Tibial artery (tissue), 4 donors: ENCODE data around the gene S1PR3.

ENCODE experiments used
- DNase-seq, 2 donors: peaks; one replicate each; pipeline ENCODE4 v3.0.0-alpha.2; 2019
- H3K27ac ChIP-seq, 2 donors: fragments of 200-600 bp; sonication (generic) in 1 of 2; 1 replicate in 1 of 2; 2 replicates in 1 of 2; pipeline ENCODE4 v1.5.1; 2018 to 2019; ENCODE audit warnings: mild to moderate bottlenecking in 1 of 2
- H3K27me3 ChIP-seq, 2 donors: fragments of 200-600 bp; sonication (generic) in 1 of 2; one replicate each; pipeline versions ENCODE4 v1.5.1 to v1.6.0; 2016 to 2019
- H3K36me3 ChIP-seq, 3 donors: fragments of 200-600 bp; sonication (generic) in 2 of 3; one replicate each; pipeline ENCODE4 v1.5.1; 2016 to 2019; ENCODE audit warnings: mild to moderate bottlenecking in 2 of 3
- H3K4me1 ChIP-seq, 4 donors: fragments of 200-600 bp; sonication (generic) in 2 of 4; 1 replicate in 3 of 4; 2 replicates in 1 of 4; pipeline ENCODE4 v1.5.1; 2016 to 2019
- H3K4me3 ChIP-seq, 2 donors: fragments of 200-600 bp; sonication (generic) in 1 of 2; 1 replicate in 1 of 2; 2 replicates in 1 of 2; pipeline ENCODE4 v1.5.1; 2018 to 2019; ENCODE audit warnings: mild to moderate bottlenecking in 2 of 2
- H3K9me3 ChIP-seq, 3 donors: fragments of 200-600 bp; sonication (generic) in 1 of 3; one replicate each; pipeline ENCODE4 v1.5.1; 2016 to 2019
- intact Hi-C: fragments of 100-400 bp; cut with DNase I; formaldehyde crosslinking; loops from one replicate; pipeline ENCODE4 v1.15.0; 2023; ENCODE audit warnings: low total_unique reads
- TF ChIP-seq, protein P1 (sequence below), 2 experiments: fragments of 200-600 bp in 1 of 2; fragments of 450-650 bp in 1 of 2; IDR thresholded peaks; one replicate each; pipeline ENCODE4 v1.5.1; 2017 to 2019; ENCODE audit warnings: antibody characterized with exemption in 2 of 2, mild to moderate bottlenecking in 1 of 2, moderate library complexity in 1 of 2

Gene S1PR3

DNA sequence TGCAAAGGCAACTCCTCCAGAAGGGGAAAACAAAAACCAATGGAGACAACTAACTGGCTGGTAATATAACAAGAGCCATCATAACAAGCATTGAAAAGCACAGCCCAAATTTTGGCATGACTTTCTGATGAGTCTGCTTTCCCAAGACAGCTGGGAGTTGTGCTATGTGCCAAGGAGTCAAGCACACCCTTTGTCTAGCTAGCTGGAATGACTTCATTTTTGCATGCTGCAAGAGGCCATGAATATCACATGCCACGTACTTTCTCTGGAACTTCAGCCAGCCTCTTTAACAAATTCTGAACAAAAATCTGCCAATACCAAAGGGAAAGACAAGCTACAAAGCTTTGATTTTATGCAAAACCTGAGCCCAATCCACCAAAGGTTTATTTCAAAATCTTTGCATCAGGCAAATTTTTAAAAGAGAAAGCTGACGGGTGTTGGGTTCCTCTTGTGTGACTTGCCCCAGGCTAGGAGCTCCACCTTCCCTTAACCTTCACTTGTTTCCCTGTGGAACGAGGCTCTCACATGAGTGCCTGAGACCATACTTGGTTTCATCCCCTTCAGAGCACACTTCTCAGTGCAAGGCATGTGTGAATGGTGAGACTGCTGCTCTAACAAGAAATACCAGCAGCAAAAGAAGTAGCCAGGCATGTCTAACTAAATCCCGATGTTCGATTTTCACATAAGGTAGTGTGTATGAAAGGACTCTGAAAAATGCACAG, 47.3 kb downstream of the S1PR3 start:
- H3K36me3 ChIP-seq = no peaks in the 10 kb centered on the region
- intact Hi-C loops = no loop called here
- TF ChIP-seq, protein P1, sequence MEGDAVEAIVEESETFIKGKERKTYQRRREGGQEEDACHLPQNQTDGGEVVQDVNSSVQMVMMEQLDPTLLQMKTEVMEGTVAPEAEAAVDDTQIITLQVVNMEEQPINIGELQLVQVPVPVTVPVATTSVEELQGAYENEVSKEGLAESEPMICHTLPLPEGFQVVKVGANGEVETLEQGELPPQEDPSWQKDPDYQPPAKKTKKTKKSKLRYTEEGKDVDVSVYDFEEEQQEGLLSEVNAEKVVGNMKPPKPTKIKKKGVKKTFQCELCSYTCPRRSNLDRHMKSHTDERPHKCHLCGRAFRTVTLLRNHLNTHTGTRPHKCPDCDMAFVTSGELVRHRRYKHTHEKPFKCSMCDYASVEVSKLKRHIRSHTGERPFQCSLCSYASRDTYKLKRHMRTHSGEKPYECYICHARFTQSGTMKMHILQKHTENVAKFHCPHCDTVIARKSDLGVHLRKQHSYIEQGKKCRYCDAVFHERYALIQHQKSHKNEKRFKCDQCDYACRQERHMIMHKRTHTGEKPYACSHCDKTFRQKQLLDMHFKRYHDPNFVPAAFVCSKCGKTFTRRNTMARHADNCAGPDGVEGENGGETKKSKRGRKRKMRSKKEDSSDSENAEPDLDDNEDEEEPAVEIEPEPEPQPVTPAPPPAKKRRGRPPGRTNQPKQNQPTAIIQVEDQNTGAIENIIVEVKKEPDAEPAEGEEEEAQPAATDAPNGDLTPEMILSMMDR (IDR thresholded peaks at IDR 0.05) = no peak
- no peaks in the 10 kb centered on the region for H3K4me1 ChIP-seq
- no peaks in the 10 kb centered on the region for H3K27me3 ChIP-seq
- no peak overlapping the region for H3K4me3 ChIP-seq
- no peak overlapping the region for H3K27ac ChIP-seq
- peak; percentile 50 to 66 for DNase-seq
- H3K9me3 ChIP-seq = no peaks in the 10 kb centered on the region

DNA sequence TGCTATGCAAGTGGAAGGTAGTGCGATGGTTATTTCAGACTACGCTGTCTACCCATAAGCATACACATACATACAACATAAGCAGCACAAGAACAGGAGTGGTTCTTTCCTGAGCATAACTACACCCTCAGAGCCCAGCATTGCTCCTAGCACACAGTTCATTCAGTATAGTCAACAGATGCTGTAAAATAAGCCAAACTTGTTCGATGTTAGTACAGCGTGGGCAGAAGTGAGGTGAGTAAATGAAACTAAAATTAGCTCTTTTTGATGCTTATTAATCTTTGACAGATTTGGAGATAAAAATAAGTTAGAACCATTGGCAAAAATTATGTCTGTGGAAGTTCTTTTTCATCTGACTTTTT, 47.8 kb downstream of the S1PR3 start:
- H3K27me3 ChIP-seq = no peaks in the 10 kb centered on the region
- TF ChIP-seq, protein P1 (IDR thresholded peaks at IDR 0.05) = no peak
- H3K27ac ChIP-seq = no peak overlapping the region
- DNase-seq = no peak
- no peaks in the 10 kb centered on the region for H3K9me3 ChIP-seq
- no peaks in the 10 kb centered on the region for H3K36me3 ChIP-seq
- H3K4me1 ChIP-seq = no peaks in the 10 kb centered on the region
- H3K4me3 ChIP-seq = no peak overlapping the region
- intact Hi-C loops = no loop called here

DNA sequence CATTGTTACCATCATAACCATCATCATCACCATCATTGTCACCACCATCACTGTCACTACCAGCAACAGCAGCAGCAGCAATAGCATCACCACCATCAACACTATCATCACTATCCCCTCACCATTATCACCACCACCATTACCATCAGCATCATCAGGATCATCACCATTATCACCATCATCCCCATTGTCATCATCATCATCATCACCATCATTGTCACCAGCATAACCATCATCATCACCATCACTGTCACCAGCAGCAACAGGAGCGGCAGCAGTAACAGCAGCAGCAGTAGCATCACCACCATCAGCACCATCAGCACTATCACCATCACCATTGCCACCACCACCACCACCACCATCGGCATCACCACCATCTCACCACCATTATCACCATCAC, 48.4 kb downstream of the S1PR3 start:
- intact Hi-C loops = no loop called here
- TF ChIP-seq, protein P1 (IDR thresholded peaks at IDR 0.05) = no peak
- Histone ChIP-seq H3K36me3 (no peaks in the 10 kb centered on the region), H3K27ac (no peak overlapping the region), H3K27me3 (no peaks in the 10 kb centered on the region), H3K9me3 (no peaks in the 10 kb centered on the region), H3K4me1 (no peaks in the 10 kb centered on the region), H3K4me3 (no peak overlapping the region)
- DNase-seq = no peak

DNA sequence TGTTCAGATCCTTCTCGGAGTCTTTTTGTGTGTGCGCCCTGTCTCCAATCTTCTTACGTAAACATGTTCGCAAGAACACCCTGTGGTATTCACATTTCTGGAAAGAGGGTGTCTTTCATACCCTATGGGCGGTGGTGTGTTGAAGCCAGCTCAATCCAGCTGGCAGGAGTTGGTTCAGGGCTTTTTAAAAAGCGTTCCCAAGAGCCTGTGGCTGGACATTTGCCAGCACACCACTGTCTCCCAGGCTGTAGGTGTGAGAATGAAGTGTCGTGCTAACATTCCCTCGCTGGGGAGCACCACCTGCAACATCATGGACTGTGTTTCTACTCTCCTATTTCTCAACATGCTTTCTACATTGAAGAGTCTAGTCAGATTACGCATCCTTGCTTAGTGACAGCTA, 51.7 kb downstream of the S1PR3 start:
- H3K27me3 ChIP-seq = no peaks in the 10 kb centered on the region
- peaks cover 0 to 11% (median 4%) of the 10 kb centered on the region in 4 donors for H3K4me1 ChIP-seq
- no peaks in the 10 kb centered on the region for H3K9me3 ChIP-seq
- intact Hi-C loops = no loop called here
- no peak overlapping the region for H3K27ac ChIP-seq
- DNase-seq = no peak
- H3K36me3 ChIP-seq = no peaks in the 10 kb centered on the region
- TF ChIP-seq, protein P1 (IDR thresholded peaks at IDR 0.05) = no peak
- no peak overlapping the region for H3K4me3 ChIP-seq

DNA sequence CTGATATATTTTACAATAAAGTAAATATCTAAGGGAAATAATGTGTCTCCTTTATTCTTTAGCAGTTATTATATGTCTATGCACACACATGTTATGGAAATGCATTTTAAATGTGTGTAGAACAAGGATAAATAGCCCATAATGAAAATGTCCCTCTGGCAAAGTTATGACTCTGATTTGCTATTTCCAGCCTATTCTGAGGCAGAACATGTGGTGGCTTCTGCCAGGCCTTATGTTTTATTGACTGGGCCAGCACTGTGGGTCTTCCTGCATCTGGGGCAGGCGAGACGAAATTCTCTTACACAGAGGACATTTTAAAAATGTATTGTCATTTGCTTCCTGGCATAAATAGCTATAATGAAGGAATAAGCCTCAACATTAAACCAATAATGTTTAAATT, 52.8 kb downstream of the S1PR3 start:
- intact Hi-C loops = no loop called here
- no peak for DNase-seq
- no peaks in the 10 kb centered on the region for H3K9me3 ChIP-seq
- peaks cover 0 to 11% (median 4%) of the 10 kb centered on the region in 4 donors for H3K4me1 ChIP-seq
- H3K36me3 ChIP-seq = no peaks in the 10 kb centered on the region
- H3K27ac ChIP-seq = no peak overlapping the region
- TF ChIP-seq, protein P1 (IDR thresholded peaks at IDR 0.05) = no peak
- H3K27me3 ChIP-seq = no peaks in the 10 kb centered on the region
- H3K4me3 ChIP-seq = no peak overlapping the region

DNA sequence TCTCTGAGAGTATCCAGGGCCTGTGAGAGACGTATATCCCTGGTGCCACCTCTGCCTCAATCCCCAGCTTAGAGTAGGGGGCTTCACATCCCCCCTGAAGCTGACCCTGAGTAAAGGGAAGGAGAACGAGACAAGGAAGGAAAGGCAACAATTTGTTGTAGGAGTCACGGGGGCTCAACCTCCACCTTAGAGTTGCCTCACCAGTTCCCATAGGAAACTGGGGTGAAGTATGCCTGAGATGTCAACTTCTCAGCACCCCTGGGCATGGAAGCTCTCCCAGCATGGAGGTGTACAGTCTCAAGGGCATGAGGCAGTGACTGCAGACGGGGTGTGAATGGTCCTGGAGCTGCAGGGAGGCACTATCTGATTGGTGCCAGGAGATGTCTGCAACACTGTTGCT, 53.6 kb downstream of the S1PR3 start:
- no peak for DNase-seq
- TF ChIP-seq, protein P1 (IDR thresholded peaks at IDR 0.05) = no peak
- intact Hi-C loops = no loop called here
- Histone ChIP-seq H3K9me3 (no peaks in the 10 kb centered on the region), H3K27me3 (no peaks in the 10 kb centered on the region), H3K36me3 (no peaks in the 10 kb centered on the region), H3K4me1 (peaks cover 0 to 11% (median 4%) of the 10 kb centered on the region in 4 donors), H3K27ac (no peak overlapping the region), H3K4me3 (no peak overlapping the region)
